Fibroblast of lung (primary cell): ENCODE results near the gene AOC1. TPM values are rescaled to one million over a fixed set of nuclear protein-coding genes. Genes with fewer than 3 reads are reported as not detected.

ENCODE experiments used
- DNase-seq, 2 donors: peaks; one replicate each; pipeline versions ENCODE4 v3.0.0 to v3.0.0-alpha.2; 2010; ENCODE audit warnings: low read depth in 2 of 2
- H2AFZ ChIP-seq: 2 replicates; pipeline ENCODE4 v1.5.1; 2012; ENCODE audit warnings: low read length, control low read depth, inconsistent platforms
- H3K27ac ChIP-seq: 2 replicates; pipeline ENCODE4 v1.5.1; 2011; ENCODE audit warnings: low read length, control low read depth; ENCODE audit not compliant: insufficient read depth
- H3K27me3 ChIP-seq: 2 replicates; pipeline ENCODE4 v1.5.1; 2011; ENCODE audit warnings: mild to moderate bottlenecking, low read length; ENCODE audit not compliant: control insufficient read depth, insufficient read depth
- H3K36me3 ChIP-seq: 2 replicates; pipeline ENCODE4 v1.5.1; 2011; ENCODE audit warnings: low read length; ENCODE audit not compliant: control insufficient read depth, insufficient read depth
- H3K4me1 ChIP-seq: 2 replicates; pipeline ENCODE4 v1.5.1; 2011; ENCODE audit warnings: low read length; ENCODE audit not compliant: control insufficient read depth, insufficient read depth; ENCODE audit errors: extremely low read depth
- H3K4me2 ChIP-seq: 2 replicates; pipeline ENCODE4 v1.5.1; 2011; ENCODE audit warnings: low read length, control low read depth; ENCODE audit not compliant: insufficient read depth; ENCODE audit errors: extremely low read depth
- H3K4me3 ChIP-seq, 4 experiments: fragments of 200-600 bp in 1 of 4; sonication (generic) in 1 of 4; replicated peaks in 1 of 4; 2 replicates each; pipeline ENCODE4 v1.5.1; 2011 to 2016; ENCODE audit warnings: low read length in 4 of 4, low read depth in 3 of 4, mild to moderate bottlenecking in 3 of 4, control low read depth in 2 of 4, inconsistent platforms in 1 of 4, mixed read lengths in 1 of 4; ENCODE audit not compliant: insufficient read depth in 1 of 4; ENCODE audit errors: control extremely low read depth in 1 of 4
- H3K79me2 ChIP-seq: 2 replicates; pipeline ENCODE4 v1.5.1; 2012; ENCODE audit warnings: mild to moderate bottlenecking, low read length, inconsistent platforms; ENCODE audit not compliant: control insufficient read depth, insufficient read depth
- H3K9ac ChIP-seq: 2 replicates; pipeline ENCODE4 v1.5.1; 2011; ENCODE audit warnings: mild to moderate bottlenecking, low read length, control low read depth; ENCODE audit not compliant: insufficient read depth
- H3K9me3 ChIP-seq: 2 replicates; pipeline ENCODE4 v1.5.1; 2012; ENCODE audit warnings: low read depth, low read length; ENCODE audit not compliant: control insufficient read depth, insufficient read depth
- H4K20me1 ChIP-seq: 2 replicates; pipeline ENCODE4 v1.5.1; 2011; ENCODE audit warnings: low read length; ENCODE audit not compliant: control insufficient read depth, insufficient read depth; ENCODE audit errors: extremely low read depth
- EZH2 ChIP-seq: IDR thresholded peaks from 2 replicates; pipeline ENCODE4 v1.5.1; 2012; ENCODE audit warnings: low read length, control low read depth, mild to moderate bottlenecking; ENCODE audit errors: missing control alignments
- polyA plus RNA-seq, 2 donors: library from polyadenylated mRNA; depleted of rRNA in 1 of 2; stranded (reverse) in 1 of 2; unstranded in 1 of 2; fragments of >200 nt; gene quantifications; 2 replicates each; pipeline ENCODE4 v1.2.1, GENCODE V29; 2011 to 2012; ENCODE audit warnings: missing spikeins in 1 of 2
- total RNA-seq: library from RNA; depleted of rRNA; stranded (reverse); fragments of >200 nt; gene quantifications from 2 replicates; pipeline ENCODE4 v1.2.1, GENCODE V29; 2014
- TF ChIP-seq, protein P1 (sequence below), 2 donors: IDR thresholded peaks in 1 of 2; conservative IDR thresholded peaks in 1 of 2; 1 replicate in 1 of 2; 2 replicates in 1 of 2; pipeline ENCODE4 v1.5.1; 2011 to 2012; ENCODE audit warnings: low read length in 2 of 2, control low read depth in 1 of 2, inconsistent platforms in 1 of 2, low read depth in 1 of 2, mild to moderate bottlenecking in 1 of 2

Gene AOC1
- total and polyA plus RNA-seq, 2 donors (not counting 1 experiment from before 2014, with no cell fraction given) = not detected

DNA sequence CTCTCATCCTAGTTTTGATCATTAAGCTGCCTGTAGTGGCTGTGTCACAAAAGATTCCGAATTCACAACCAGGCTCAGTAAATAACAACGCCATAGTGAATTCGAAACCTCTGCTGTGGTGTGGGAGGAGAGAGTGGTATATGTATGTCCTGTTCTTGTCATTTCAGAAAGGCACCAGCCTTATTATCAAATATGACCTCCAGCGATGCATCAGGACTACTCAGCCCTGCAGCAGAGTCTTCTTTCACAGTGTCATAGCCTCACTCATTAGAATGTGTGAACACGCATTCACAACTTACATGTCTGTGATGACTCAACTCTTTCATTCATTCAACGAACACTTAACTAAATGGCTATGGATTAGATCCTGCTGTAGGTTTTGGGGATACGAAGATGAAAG, 15.3 kb downstream of the AOC1 start:
- Histone ChIP-seq H3K27ac (no peak overlapping the region), H4K20me1 (no peaks in the 10 kb centered on the region), H3K4me2 (no peak overlapping the region), H3K27me3 (no peaks in the 10 kb centered on the region), H3K4me1 (no peaks in the 10 kb centered on the region), H2AFZ (no peak overlapping the region), H3K79me2 (no peaks in the 10 kb centered on the region), H3K9ac (no peak overlapping the region), H3K36me3 (no peaks in the 10 kb centered on the region), H3K4me3 (no peak overlapping the region), H3K9me3 (no peaks in the 10 kb centered on the region)
- DNase-seq = no peak
- TF ChIP-seq, protein P1, sequence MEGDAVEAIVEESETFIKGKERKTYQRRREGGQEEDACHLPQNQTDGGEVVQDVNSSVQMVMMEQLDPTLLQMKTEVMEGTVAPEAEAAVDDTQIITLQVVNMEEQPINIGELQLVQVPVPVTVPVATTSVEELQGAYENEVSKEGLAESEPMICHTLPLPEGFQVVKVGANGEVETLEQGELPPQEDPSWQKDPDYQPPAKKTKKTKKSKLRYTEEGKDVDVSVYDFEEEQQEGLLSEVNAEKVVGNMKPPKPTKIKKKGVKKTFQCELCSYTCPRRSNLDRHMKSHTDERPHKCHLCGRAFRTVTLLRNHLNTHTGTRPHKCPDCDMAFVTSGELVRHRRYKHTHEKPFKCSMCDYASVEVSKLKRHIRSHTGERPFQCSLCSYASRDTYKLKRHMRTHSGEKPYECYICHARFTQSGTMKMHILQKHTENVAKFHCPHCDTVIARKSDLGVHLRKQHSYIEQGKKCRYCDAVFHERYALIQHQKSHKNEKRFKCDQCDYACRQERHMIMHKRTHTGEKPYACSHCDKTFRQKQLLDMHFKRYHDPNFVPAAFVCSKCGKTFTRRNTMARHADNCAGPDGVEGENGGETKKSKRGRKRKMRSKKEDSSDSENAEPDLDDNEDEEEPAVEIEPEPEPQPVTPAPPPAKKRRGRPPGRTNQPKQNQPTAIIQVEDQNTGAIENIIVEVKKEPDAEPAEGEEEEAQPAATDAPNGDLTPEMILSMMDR (conservative IDR thresholded peaks at IDR 0.05 in 1 of 2, IDR thresholded peaks at IDR 0.05 in 1 of 2; ENCODE audit: low read depth in 1 of 2, low read length in 2 of 2) = no peak
- TF ChIP-seq EZH2 = no peak

DNA sequence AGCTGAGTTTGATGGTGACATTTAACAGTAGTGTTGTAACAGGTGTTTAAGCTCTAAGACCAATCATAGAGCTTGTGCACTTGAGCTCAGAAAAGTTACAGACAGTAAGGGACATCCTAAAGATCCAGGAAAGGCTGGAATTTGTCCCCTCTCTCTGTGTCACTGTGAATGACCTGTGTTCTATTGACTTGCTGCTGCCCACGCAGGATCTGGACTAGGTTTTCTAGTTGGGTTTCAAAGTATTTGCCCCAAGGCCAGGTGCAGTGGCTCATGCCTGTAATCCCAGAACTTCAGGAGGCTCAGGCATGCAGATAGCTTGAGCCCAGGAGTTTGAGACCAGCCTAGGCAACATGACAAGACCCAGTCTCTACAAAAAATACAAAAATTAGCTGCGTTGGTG, 17.1 kb downstream of the AOC1 start:
- Histone ChIP-seq H3K79me2 (no peaks in the 10 kb centered on the region), H3K27ac (no peak overlapping the region), H3K4me1 (no peaks in the 10 kb centered on the region), H3K9me3 (no peaks in the 10 kb centered on the region), H4K20me1 (no peaks in the 10 kb centered on the region), H3K27me3 (no peaks in the 10 kb centered on the region), H2AFZ (no peak overlapping the region), H3K4me2 (no peak overlapping the region), H3K4me3 (no peak overlapping the region), H3K9ac (no peak overlapping the region), H3K36me3 (no peaks in the 10 kb centered on the region)
- TF ChIP-seq EZH2 = no peak
- TF ChIP-seq, protein P1 (conservative IDR thresholded peaks at IDR 0.05 in 1 of 2, IDR thresholded peaks at IDR 0.05 in 1 of 2; ENCODE audit: low read depth in 1 of 2, low read length in 2 of 2) = no peak
- DNase-seq = no peak

DNA sequence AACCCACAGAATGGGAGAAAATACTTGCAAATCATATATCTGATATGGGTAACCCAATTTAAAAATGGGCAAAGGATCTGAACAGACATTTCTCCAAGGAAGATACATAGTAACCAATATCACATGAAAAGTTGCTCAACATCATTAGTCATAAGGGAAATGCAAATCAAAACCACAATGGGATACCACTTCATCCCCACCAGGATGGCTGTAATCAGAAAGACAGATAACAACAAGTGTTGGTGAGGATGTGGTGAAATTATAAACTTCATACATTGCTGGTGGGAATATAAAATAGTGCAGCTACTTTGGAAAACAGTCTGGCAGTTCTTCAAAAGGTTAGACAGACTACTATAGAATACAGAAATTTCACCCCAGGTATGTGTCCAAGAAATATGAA, 19.3 kb downstream of the AOC1 start:
- Histone ChIP-seq H4K20me1 (no peaks in the 10 kb centered on the region), H3K79me2 (no peaks in the 10 kb centered on the region)

More for the DNA sequence above, 19.3 kb downstream of the AOC1 start:
- Histone ChIP-seq H3K4me3 (no peak overlapping the region), H3K27ac (no peak overlapping the region), H3K9me3 (no peaks in the 10 kb centered on the region), H3K36me3 (no peaks in the 10 kb centered on the region), H3K4me1 (no peaks in the 10 kb centered on the region), H3K27me3 (no peaks in the 10 kb centered on the region), H2AFZ (no peak overlapping the region), H3K9ac (no peak overlapping the region), H3K4me2 (no peak overlapping the region)
- no peak for TF ChIP-seq EZH2
- TF ChIP-seq, protein P1 (conservative IDR thresholded peaks at IDR 0.05 in 1 of 2, IDR thresholded peaks at IDR 0.05 in 1 of 2; ENCODE audit: low read depth in 1 of 2, low read length in 2 of 2) = no peak
- peak in 1 of 2 donors; percentile 3 for DNase-seq
